ENCODE results near the gene MAPKBP1. TPM values are rescaled to one million over a fixed set of nuclear protein-coding genes. Genes with fewer than 3 reads are reported as not detected.

The MAPKBP1 gene
- total and polyA plus RNA-seq, 2 of the 13 experiments (the other 11 are each of a cell fraction or from before 2014, with no cell fraction given): 3.0 to 7.3 TPM

- TF ChIP-seq ZNF367 (CRISPR knock-in tag; IDR thresholded peaks at IDR 0.05; ENCODE audit: borderline replicate concordance) (no peak), EP300 (IDR thresholded peaks at IDR 0.05; ENCODE audit: low read depth in 2 of 2, low read length in 2 of 2) (peak in 1 of 2 experiments; percentile 13; a peak in 1 of 4 replicates), EP300 (CRISPR knock-in tag; IDR thresholded peaks at IDR 0.05; ENCODE audit: borderline replicate concordance) (no peak), LCORL (IDR thresholded peaks at IDR 0.05) (peak; percentile 89), LCORL (CRISPR knock-in tag; IDR thresholded peaks at IDR 0.05) (0 out of 2 replicates have a peak, but pooled peaks have one; percentile 31), SOX13 (IDR thresholded peaks at IDR 0.05) (no peak), SOX13 (CRISPR knock-in tag; conservative IDR thresholded peaks at IDR 0.05 in 1 of 2, IDR thresholded peaks at IDR 0.05 in 1 of 2) (peak in 1 of 2 experiments; percentile 57; a peak in 1 of 4 replicates), ZNF704 (CRISPR knock-in tag; IDR thresholded peaks at IDR 0.05; ENCODE audit: borderline replicate concordance) (no peak), ZNF816 (CRISPR knock-in tag; IDR thresholded peaks at IDR 0.05; ENCODE audit: borderline replicate concordance) (no peak), EED (CRISPR knock-in tag; IDR thresholded peaks at IDR 0.05) (no peak), ZNF205 (CRISPR knock-in tag; IDR thresholded peaks at IDR 0.05) (no peak), POLR2A (IDR thresholded peaks at IDR 0.05; ENCODE audit: insufficient read depth in 1 of 2, low read depth in 2 of 2, low read length in 2 of 2) (no peak), ARID5B (CRISPR knock-in tag; IDR thresholded peaks at IDR 0.05) (peak; percentile 52), PAXIP1 (CRISPR knock-in tag; conservative IDR thresholded peaks at IDR 0.05) (peak; percentile 53), BRD4 (CRISPR knock-in tag; IDR thresholded peaks at IDR 0.05) (no peak), MNT (IDR thresholded peaks at IDR 0.05) (peak; percentile 34; the same call in 1 of the 2 replicates), KLF6 (CRISPR knock-in tag; IDR thresholded peaks at IDR 0.05) (0 out of 2 replicates have a peak, but pooled peaks have one; percentile 44), ZSCAN25 (CRISPR knock-in tag; IDR thresholded peaks at IDR 0.05) (no peak), FOXP1 (IDR thresholded peaks at IDR 0.05) (no peak), FOXP1 (CRISPR knock-in tag; IDR thresholded peaks at IDR 0.05) (0 out of 2 replicates have a peak, but pooled peaks have one; percentile 9)
- TF ChIP-seq, protein P1, sequence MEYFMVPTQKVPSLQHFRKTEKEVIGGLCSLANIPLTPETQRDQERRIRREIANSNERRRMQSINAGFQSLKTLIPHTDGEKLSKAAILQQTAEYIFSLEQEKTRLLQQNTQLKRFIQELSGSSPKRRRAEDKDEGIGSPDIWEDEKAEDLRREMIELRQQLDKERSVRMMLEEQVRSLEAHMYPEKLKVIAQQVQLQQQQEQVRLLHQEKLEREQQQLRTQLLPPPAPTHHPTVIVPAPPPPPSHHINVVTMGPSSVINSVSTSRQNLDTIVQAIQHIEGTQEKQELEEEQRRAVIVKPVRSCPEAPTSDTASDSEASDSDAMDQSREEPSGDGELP (IDR thresholded peaks at IDR 0.05; ENCODE audit: borderline replicate concordance, low read depth): no peak
Observed at GRCh38 chr15:41780266-41780665, 6.0 kb downstream of the MAPKBP1 start (continued).
